ENCODE measurements around the gene MCEE.

Gene MCEE

GRCh38 chr2:71074893-71075395, 55.1 kb downstream of the MCEE start:
- no peak for DNase-seq

GRCh38 chr2:71073475-71073874, 56.6 kb downstream of the MCEE start:
- DNase-seq, result no peak

GRCh38 chr2:71072492-71072891, 57.5 kb downstream of the MCEE start:
- no peak for DNase-seq

GRCh38 chr2:71071681-71072398, 58.2 kb downstream of the MCEE start:
- peak; percentile 65 for DNase-seq

GRCh38 chr2:71070294-71071093, 59.5 kb downstream of the MCEE start:
- peak; percentile 21 for DNase-seq

- DNase-seq, result no peak
Measured at GRCh38 chr2:71069376-71069775, 60.7 kb downstream of the MCEE start.

GRCh38 chr2:71068218-71069035, 61.6 kb downstream of the MCEE start, which contains the start of gene NAGK:
NAGK (plus strand) TSS chr2:71068648; CDS start chr2:71068684, 36 bp downstream.
- peak; percentile 98 for DNase-seq

- DNase-seq, result peak; percentile 10
Measured at GRCh38 chr2:71067567-71068217, 62.3 kb downstream of the MCEE start.

GRCh38 chr2:71066856-71067255, 63.2 kb downstream of the MCEE start:
- no peak for DNase-seq

- DNase-seq, result peak; percentile 33
Measured at GRCh38 chr2:71064754-71065621, 65.0 kb downstream of the MCEE start.

- no peak for DNase-seq
Measured at GRCh38 chr2:71064110-71064611, 65.9 kb downstream of the MCEE start.

- DNase-seq, result no peak
Measured at GRCh38 chr2:71063216-71063615, 66.8 kb downstream of the MCEE start.

GRCh38 chr2:71060871-71061270, 69.2 kb downstream of the MCEE start:
- no peak for DNase-seq

- DNase-seq, result no peak
Measured at GRCh38 chr2:71060211-71060610, 69.8 kb downstream of the MCEE start.

All from CD4-positive, alpha-beta T cell treated with Interferon gamma for 1 hour (primary cell).